Heart right ventricle (tissue), 16 donors: Measurements from ENCODE around the gene EXD3. TPM values are rescaled to one million over a fixed set of nuclear protein-coding genes. Genes with fewer than 3 reads are reported as not detected.

ENCODE experiments used
- ATAC-seq, 8 donors: fragments of 200-7000 bp; cut with Tn5 transposase; one replicate each; pipeline ENCODE4 v1.9.1; 2020; ENCODE audit warnings: mild to moderate bottlenecking in 8 of 8, moderate library complexity in 8 of 8, moderate number of reproducible peaks in 1 of 8
- DNase-seq, 2 donors: peaks; one replicate each; pipeline ENCODE4 v3.0.0-alpha.2; 2020
- H3K27ac ChIP-seq, 10 donors: fragments of 200-600 bp; sonication (generic) in 2 of 10; one replicate each; pipeline versions ENCODE4 v1.5.0 to v1.8.0; 2020 to 2022; ENCODE audit warnings: mild to moderate bottlenecking in 3 of 10
- H3K27me3 ChIP-seq, 7 donors: fragments of 200-600 bp; one replicate each; pipeline ENCODE4 v1.8.0; 2021 to 2022; ENCODE audit warnings: mild to moderate bottlenecking in 2 of 7
- H3K36me3 ChIP-seq, 9 donors: fragments of 200-600 bp; sonication (generic) in 1 of 9; one replicate each; pipeline versions ENCODE4 v1.5.0 to v1.8.0; 2020 to 2022; ENCODE audit warnings: mild to moderate bottlenecking in 2 of 9
- H3K4me1 ChIP-seq, 9 donors: fragments of 200-600 bp; sonication (generic) in 1 of 9; one replicate each; pipeline versions ENCODE4 v1.5.0 to v1.8.0; 2020 to 2022; ENCODE audit warnings: mild to moderate bottlenecking in 4 of 9
- H3K4me3 ChIP-seq, 10 donors: fragments of 200-600 bp; sonication (generic) in 2 of 10; one replicate each; pipeline versions ENCODE4 v1.5.0 to v1.8.0; 2020 to 2022; ENCODE audit warnings: mild to moderate bottlenecking in 7 of 10, moderate library complexity in 2 of 10
- H3K9me3 ChIP-seq, 11 donors: fragments of 200-600 bp in 10 of 11; sonication (generic) in 2 of 11; one replicate each; pipeline versions ENCODE4 v1.5.0 to v1.8.0; 2013 to 2022; ENCODE audit warnings: mild to moderate bottlenecking in 2 of 11, control low read depth in 1 of 11, moderate library complexity in 1 of 11
- WGBS, 2 donors: extraction: QIAGEN DNeasy Blood & Tissue Kit; methylation state at CpG; one replicate each; pipeline ENCODE4 v1.1.7; 2013; ENCODE audit warnings: inconsistent platforms in 1 of 2; 5-methylcytosine and 5-hydroxymethylcytosine counted together
- intact Hi-C, 10 donors: fragments of 100-400 bp; cut with DNase I; formaldehyde crosslinking; loops; one replicate each; pipeline versions ENCODE4 v1.11.1 to v1.14.2; 2022
- polyA plus RNA-seq, 2 donors: library from polyadenylated mRNA; stranded (reverse); fragments of 200-250 nt; gene quantifications; one replicate each; pipeline ENCODE4 v1.2.3, GENCODE V29; 2013
- total RNA-seq, 10 donors: library from RNA; stranded (reverse); fragmentation: NEBNext Ultra II Directional in 3 of 10; extraction: Animal tissue kit (Norgen Biotek cat#: 25700) in 3 of 10; gene quantifications; one replicate each; pipeline versions ENCODE4 v1.2.1 to v1.2.4, GENCODE V29; 2021 to 2023
- TF ChIP-seq, protein P1 (sequence below), 9 donors: fragments of 200-600 bp; sonication (generic) in 2 of 9; IDR thresholded peaks; one replicate each; pipeline versions ENCODE4 v1.5.0 to v1.8.0; 2021 to 2022; ENCODE audit warnings: antibody characterized with exemption in 9 of 9, mild to moderate bottlenecking in 5 of 9, moderate library complexity in 1 of 9
- donor health status: Arrhythmogenic right ventricular cardiomyopathy.
- donor health status: ischemic (EF 13 %, LVEDD 7.1; RV severe dilation, severe dysfunction).
- donor health status: healthy with polysubstance abuse.
- donor health status: DM: no; HTN: yes; CAD: no.
- donor health status: DM: no; HTN: no; CAD: no.
- donor health status: ischemic (EF 25% LVEDD 6.9; RV normal size, moderate dysfunction).
- donor health status: ischemic (EF 25% LVEDD 5.7; RV mildly dilated, moderate dysfunction).
- donor health status: healthy.
- donor health status: DM: yes; HTN: yes; CAD: no.
- donor health status: Ischemic cardiomyopathy.
- donor health status: ischemic (EF 35%, LVEDD 5.7; RV mildly dilated, moderate dysfunction).
- donor health status: nonischemic (EF 11% LVEDD 7.7; RV severe dilation, severe dysfunction).
- donor health status: DM: yes; HTN: yes; CAD: no.
- donor health status: PGD.
- donor health status: ischemic (EF 29% LVEDD 5.4; RV normal size, mild dysfunction).
- donor health status: nonischemic (EF 23%, LVEDD 6.1; RV moderate dilation, normal function).

The EXD3 gene
- total and polyA plus RNA-seq, 12 donors: 5.8 to 33.0 (median 9.2) TPM

GRCh38 chr9:137409515-137409914 lies 13.4 kb downstream of the EXD3 start:
- ATAC-seq: no peak
- DNase-seq: no peak
- TF ChIP-seq, protein P1, sequence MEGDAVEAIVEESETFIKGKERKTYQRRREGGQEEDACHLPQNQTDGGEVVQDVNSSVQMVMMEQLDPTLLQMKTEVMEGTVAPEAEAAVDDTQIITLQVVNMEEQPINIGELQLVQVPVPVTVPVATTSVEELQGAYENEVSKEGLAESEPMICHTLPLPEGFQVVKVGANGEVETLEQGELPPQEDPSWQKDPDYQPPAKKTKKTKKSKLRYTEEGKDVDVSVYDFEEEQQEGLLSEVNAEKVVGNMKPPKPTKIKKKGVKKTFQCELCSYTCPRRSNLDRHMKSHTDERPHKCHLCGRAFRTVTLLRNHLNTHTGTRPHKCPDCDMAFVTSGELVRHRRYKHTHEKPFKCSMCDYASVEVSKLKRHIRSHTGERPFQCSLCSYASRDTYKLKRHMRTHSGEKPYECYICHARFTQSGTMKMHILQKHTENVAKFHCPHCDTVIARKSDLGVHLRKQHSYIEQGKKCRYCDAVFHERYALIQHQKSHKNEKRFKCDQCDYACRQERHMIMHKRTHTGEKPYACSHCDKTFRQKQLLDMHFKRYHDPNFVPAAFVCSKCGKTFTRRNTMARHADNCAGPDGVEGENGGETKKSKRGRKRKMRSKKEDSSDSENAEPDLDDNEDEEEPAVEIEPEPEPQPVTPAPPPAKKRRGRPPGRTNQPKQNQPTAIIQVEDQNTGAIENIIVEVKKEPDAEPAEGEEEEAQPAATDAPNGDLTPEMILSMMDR (IDR thresholded peaks at IDR 0.05): no peak
- 72 to 78% methylated on average over 11 of the region's 11 CpGs for WGBS, 2 donors
- peaks cover 0 to 22% (median 0%) of the 10 kb centered on the region in 7 donors for H3K27me3 ChIP-seq
- H3K9me3 ChIP-seq: no peaks in the 10 kb centered on the region
- H3K27ac ChIP-seq: peak overlapping the region in 2 of 10 donors; percentile 10 to 83
- intact Hi-C loops: loop anchor here in 7 of 10 donors (2.0 to 5.0 kb wide), 3 partner anchors 107 to 117 kb away; partner anchors contain the start of gene NRARP (in 3 of the 7)
- H3K4me1 ChIP-seq: peaks cover 18 to 68% (median 44%) of the 10 kb centered on the region in 9 donors
- no peaks in the 10 kb centered on the region for H3K36me3 ChIP-seq
- H3K4me3 ChIP-seq: no peak overlapping the region

- WGBS, 2 donors: 94% methylated on average over 24 of the region's 24 CpGs
- H3K27ac ChIP-seq: peak overlapping the region in 4 of 10 donors; percentile 4 to 83 (median 10)
- H3K9me3 ChIP-seq: no peaks in the 10 kb centered on the region
- no peaks in the 10 kb centered on the region for H3K36me3 ChIP-seq
- ATAC-seq: no peak
- DNase-seq: no peak
- intact Hi-C loops: loop anchor here in 7 of 10 donors (2.0 to 5.0 kb wide), 3 partner anchors 107 to 117 kb away; partner anchors contain the start of gene NRARP (in 3 of the 7)
- H3K4me1 ChIP-seq: peaks cover 18 to 62% (median 43%) of the 10 kb centered on the region in 9 donors
- no peak overlapping the region for H3K4me3 ChIP-seq
- peaks cover 0 to 22% (median 0%) of the 10 kb centered on the region in 7 donors for H3K27me3 ChIP-seq
- TF ChIP-seq, protein P1 (IDR thresholded peaks at IDR 0.05): no peak
Measured at GRCh38 chr9:137408651-137409405, 14.1 kb downstream of the EXD3 start.

DNA sequence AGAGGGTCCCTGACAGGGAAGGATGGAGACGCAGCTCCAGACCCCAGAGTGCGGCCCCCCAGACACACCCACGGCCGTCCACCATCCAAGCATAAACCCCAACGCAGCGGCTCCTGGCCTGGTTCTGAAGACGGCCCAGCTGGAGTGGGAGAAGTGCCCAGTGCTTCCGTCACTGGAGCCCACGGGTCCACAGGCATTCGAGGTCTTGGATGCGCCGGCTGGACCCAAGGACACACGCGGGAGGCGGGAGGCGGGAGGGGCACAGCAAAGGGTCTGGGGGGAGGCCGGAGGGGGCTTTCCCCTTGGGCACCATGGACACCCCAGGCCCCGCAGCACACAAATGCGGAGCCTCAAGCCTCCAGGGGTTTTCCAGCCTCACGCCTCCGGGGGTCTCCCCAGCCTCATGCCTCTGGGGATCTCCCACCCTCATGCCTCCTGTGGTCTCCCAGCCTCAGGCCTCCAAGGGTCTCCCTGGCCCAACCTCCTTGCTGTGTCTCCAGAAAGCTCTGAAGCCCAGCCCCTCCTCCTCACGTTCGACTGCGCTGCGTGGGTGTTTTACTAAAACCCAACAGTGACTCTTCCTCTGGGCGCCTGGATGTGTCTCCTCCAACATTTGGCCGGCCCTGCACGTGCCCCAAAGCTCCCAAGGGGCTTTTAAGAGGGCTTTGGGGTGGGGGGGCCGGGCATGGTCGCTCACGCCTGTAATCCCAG lies 15.2 kb downstream of the EXD3 start:
- 46 to 55% methylated on average over 31 of the region's 31 CpGs for WGBS, 2 donors
- Histone ChIP-seq H3K27ac (peak overlapping the region in 9 of 10 donors; percentile 53 to 85 (median 79)), H3K36me3 (no peaks in the 10 kb centered on the region), H3K4me1 (peaks cover 18 to 56% (median 41%) of the 10 kb centered on the region in 9 donors), H3K4me3 (peak overlapping the region in 9 of 10 donors; percentile 25 to 57 (median 51)), H3K9me3 (no peaks in the 10 kb centered on the region), H3K27me3 (peaks cover 0 to 22% (median 0%) of the 10 kb centered on the region in 7 donors)
- intact Hi-C loops: loop anchor here (2.0 to 5.0 kb wide), 3 partner anchors 105 to 115 kb away; partner anchors contain the start of gene NRARP (in 3 of the 10)
- TF ChIP-seq, protein P1 (IDR thresholded peaks at IDR 0.05): no peak
- ATAC-seq (peak; percentile 11 to 56 (median 34)), DNase-seq (peak; percentile 62 to 67)
